LoVo (cell line): Measurements from ENCODE around the gene RNF126.
"Not testable (repeated sequence)": the region's sequence is repeated elsewhere in the genome, so short reads cannot be mapped to it uniquely, and the experiment has no call there.

ENCODE experiments used
- DNase-seq: peaks from one replicate; pipeline ENCODE4 v3.0.0-alpha.2; 2016; ENCODE audit warnings: low spot score

The RNF126 gene

GRCh38 chr19:662962-663681 is at the start of gene RNF126:
Gene RNF126 (minus strand): TSS chr19:663214. CDS start chr19:663121, 93 bp downstream.
- DNase-seq, result peak; percentile 92

- DNase-seq, result no peak
These were observed 48.2 kb upstream of the RNF126 start for GRCh38 chr19:711254-711653.

DNA sequence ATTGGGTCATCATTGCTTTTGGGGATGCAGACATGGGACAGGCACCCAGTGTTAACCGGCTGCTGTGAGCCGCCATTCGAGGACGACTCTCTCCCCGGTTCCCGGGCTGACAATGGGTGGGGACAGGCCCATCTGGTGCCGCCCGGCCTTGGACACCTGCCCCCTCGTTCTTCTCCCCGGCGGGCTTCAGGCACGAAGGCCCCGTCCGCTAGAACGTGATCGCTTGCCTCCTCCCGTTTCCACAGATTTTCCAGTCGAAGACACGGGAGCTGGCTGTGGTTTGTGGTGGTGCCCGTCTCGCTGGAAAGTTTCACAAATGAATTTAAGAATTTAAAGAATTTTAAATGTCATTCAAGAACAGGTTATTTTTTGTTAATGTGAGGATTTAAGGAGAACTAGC is 47.8 kb upstream of the RNF126 start:
- DNase-seq, result no peak

GRCh38 chr19:709965-710571 is 47.1 kb upstream of the RNF126 start:
- no peak for DNase-seq

DNA sequence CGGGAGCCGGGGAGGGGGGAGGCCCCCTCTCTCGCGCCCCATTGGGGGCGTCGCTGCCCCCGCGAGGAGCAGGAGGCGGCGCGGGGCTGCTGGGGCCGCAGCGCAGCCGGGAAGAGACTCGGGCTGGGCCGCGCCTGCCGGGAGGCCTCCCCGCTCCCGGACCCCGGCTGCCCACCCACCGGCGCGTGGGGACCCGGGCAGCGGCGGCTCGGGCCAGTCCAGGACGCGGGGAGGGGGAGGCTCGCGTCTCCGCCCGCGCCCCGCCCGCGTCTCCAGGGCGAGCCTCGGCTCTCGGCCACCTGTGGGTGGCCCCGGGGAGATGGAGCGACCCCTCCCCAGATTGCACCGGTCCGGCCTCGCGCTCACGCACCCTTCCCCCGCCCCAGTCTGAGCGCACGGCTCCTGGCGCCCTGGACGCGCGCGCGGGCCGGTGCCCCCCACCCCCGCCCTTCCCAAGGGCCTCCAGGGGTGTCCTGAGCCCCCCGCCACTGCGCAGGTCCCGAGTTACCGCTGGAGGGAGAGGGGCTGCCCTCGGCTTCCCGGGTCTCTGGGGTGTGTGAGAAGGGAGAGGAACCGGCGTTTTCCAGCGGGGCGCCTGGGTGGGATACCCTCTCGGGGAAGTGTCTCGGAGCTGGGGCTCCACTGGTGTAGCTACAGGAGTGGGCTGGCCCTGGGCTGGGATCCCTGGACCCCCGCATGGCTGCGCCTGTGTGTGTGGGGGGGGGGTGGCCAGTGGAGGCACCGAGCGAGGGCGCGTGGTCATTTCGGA is 46.4 kb upstream of the RNF126 start:
- DNase-seq, result no peak

DNA sequence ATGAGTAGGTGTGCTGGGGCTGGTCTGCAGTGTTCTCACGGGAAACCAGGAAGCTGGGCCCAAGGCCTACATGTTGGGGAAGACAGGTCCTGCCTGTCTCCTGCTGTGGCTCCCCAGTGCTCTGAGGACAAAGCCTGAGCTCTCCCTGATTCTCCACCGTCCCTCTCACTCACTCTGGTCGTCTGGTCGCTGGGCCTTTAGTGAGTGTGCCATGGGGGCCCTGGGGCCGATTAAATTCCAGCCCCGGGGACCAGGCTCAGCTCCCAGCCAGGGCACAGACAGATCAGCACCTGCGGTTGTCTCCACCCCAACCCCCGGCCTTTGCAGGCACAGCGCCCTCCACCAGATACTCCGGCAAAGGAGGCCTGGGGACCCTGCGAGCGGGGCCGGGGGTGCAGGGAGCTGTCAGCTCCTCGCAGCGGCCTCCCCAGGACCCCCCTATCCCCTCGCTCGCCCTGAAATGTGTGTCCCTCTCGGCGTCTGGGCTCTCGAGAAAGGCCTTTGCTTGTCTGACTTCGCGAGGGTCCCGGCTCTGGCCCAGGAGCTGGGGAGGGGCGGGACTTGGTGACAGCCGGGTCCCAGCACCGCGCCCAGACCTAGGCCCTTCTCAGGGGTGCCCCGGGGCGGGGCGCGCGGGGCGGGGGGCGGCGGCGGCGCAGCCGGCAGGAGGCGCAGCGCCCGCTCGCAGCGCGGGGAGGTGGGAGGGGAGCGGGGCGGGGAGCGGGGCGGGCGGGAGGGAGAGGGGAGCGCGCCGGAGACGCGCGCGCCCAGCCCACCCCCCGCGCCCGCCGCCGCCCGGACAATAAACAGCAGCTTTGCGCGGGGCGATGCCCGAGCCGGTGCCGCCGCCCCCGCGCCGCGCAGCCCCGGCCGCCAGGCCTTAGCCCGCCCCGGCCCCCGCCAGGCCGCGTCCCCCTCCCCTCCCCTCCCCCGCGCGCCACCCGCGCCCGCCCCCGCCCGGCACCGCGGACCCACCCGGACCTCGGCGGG is 45.4 kb upstream of the RNF126 start, which contains the start of gene PALM:
TSS of gene PALM (plus strand) at position 782 of the 990 bp plus-strand sequence. CDS start 212 bp downstream, outside the sequence.
- peak; percentile 24 for DNase-seq

- no peak for DNase-seq
These were observed 41.4 kb upstream of the RNF126 start for GRCh38 chr19:704447-704741.

DNA sequence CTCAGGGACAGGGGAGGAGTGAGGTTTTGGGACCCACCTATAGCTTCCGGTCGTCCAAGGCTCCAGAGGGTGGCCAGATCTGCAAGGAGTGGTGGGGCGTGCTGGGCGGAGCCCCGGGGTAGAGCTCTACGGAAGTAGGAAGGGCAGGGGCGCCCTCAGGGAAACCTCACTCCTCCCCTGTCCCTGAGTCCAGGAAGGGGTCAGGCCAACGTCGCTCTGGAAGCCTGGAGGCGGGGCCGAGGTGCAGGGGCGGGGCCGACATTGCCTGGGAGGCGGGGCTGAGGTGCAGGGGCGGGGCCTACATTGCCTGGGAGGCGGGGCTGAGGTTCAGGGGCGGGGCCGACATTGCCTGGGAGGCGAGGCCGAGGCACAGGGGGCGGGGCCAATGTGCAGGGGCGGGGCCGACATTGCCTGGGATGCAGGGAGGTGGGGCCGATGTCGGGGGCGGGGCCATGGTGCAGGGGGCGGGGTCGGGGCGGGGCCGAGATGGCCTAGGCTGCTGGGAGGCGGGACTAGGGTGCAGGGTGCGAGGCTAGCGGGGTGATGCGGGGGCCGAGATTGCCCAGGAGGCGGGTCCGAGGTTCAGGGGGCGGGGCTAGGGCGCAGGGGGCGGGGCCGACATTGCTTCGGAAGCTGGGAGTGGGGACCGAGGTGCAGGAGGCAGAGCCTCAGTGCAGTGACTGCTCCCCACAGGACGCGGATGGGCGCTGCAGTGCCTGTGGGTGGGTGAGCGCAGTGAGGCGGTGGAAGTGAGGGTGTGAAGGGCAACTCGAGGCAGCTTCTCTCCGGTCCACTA is 40.8 kb upstream of the RNF126 start:
- DNase-seq, result peak; percentile 72

- no peak for DNase-seq
These were observed 40.3 kb upstream of the RNF126 start for GRCh38 chr19:703329-703650.

- not testable (repeated sequence) for DNase-seq
These were observed 39.8 kb upstream of the RNF126 start for GRCh38 chr19:702847-703246.

GRCh38 chr19:699885-700284 is 36.9 kb upstream of the RNF126 start:
- not testable (repeated sequence) for DNase-seq

GRCh38 chr19:698529-698928 is 35.5 kb upstream of the RNF126 start:
- not testable (repeated sequence) for DNase-seq

GRCh38 chr19:695352-695949 is 32.4 kb upstream of the RNF126 start, which contains the start of gene PRSS57:
Gene PRSS57 (minus strand): TSS chr19:695452. CDS start chr19:695430, 22 bp downstream.
- no peak for DNase-seq

DNA sequence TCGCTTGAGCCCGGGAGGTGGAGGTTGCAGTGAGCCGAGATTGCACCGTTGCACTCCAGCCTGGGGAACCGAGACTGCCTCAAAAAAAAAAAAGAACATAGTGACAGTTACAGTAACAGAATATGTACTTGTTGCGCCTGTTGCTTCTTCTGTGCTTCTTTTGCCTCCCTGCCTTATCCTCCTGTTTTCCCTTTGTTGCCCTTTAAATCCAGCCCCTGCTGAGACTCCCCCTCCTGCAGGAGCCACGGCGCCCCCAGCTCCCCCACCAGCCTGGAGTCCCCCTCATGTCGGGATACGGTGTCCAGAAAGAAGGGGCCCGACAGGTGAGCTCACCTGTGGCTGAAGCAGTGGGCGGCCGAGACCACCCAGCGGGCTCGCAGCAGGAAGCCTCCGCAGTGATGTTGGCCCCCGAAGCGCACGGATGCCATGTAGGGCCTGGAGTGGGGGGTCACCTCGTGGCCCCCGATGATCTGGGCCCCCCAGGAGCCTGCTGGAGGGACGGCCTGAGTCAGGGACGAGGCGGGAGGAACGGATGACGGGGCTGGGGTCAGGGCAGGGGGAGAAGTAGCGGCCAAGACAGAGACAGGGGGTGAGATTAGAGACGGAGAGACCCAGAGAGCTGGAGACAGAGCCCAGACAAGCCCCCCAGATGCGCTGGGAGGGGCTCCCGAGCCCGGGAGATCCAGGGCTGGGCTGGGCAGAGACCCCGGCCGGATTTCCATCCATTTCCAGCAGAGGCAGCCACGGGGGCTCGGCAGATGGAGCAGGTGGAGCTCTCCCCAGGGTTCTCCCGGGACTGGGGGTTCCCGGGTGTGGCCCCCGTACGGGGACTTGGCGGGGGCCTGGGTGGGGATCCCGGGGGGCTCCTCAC is 31.7 kb upstream of the RNF126 start:
- DNase-seq, result no peak

- DNase-seq, result no peak
These were observed 27.2 kb upstream of the RNF126 start for GRCh38 chr19:690203-690602.

DNA sequence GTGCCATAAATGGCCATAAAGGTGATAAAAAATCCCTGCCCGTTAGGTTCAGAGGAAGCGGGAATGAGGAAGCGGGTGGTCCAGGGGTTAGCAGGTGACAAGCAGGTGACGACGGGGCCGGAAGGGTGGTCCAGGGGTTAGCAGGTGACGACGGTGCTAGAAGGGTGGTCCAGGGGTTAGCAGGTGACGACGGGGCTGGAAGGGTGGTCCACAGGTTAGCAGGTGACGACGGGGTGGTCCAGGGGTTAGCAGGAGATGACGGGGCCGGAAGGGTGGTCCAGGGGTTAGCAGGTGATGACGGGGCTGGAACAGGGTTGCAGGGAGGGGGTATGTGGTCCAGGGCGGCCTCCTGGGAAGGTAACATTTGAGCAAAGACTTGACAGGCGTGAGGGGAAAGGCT is 26.0 kb upstream of the RNF126 start:
- DNase-seq, result no peak

GRCh38 chr19:688214-688613 is 25.2 kb upstream of the RNF126 start:
- DNase-seq, result no peak

DNA sequence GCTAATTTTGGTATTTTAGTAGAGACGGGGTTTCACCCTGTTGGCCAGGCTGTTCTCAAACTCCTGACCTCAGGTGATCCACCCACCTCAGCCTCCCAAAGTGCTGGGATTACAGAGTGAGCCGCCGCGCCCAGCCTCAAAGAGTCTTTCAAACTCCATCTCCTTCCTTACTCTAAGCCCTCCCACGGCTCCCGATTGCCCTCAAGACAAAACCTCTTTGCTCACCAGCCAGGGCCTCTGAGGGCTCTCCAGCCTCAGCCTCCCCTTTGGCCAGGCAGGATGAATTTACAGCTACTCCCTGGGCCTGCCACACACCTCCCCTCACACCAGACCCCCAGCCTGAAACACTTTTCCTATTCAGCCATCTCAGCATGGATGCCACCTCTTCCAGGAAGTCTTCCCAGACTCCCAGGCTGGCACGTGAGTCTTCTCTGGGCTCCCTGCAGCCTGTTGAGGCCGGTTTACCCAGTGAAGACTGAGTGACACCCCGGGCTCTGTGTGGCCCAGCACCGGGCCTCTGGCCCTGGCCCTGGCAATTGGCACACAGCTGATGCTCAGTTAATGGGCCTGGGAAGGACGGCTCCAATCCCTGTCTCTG is 24.7 kb upstream of the RNF126 start:
- no peak for DNase-seq

GRCh38 chr19:686589-687297 is 23.7 kb upstream of the RNF126 start:
- no peak for DNase-seq
